Activated CD8-positive, alpha-beta T cell treated with anti-CD3 and anti-CD28 coated beads for 36 hours (primary cell): Measurements from ENCODE around the gene PSMB10. TPM values are rescaled to one million over a fixed set of nuclear protein-coding genes. Genes with fewer than 3 reads are reported as not detected.

Experiments
- ATAC-seq: fragments of 200-7000 bp; cut with Tn5 transposase; one replicate; pipeline ENCODE4 v1.10.0; 2021; ENCODE audit warnings: mild to moderate bottlenecking, moderate library complexity
- CTCF ChIA-PET: fragments of 350-600 bp; sonication (Branson Sonifier 250); formaldehyde crosslinking; loops from one replicate; lab custom pipeline; 2021; ENCODE audit warnings: antibody characterized with exemption; lab: Charles Lee
- POLR2A ChIA-PET: fragments of 350-600 bp; sonication (Branson Sonifier 250); formaldehyde crosslinking; loops from one replicate; lab custom pipeline; 2021; ENCODE audit warnings: antibody characterized with exemption; lab: Charles Lee
- DNase-seq: peaks from one replicate; pipeline ENCODE4 v3.0.0-alpha.2; 2020
- H3K27ac Mint-ChIP-seq: one replicate; pipeline ENCODE4 v1.8.0; 2021; ENCODE audit warnings: mild to moderate bottlenecking, mixed read lengths
- H3K27me3 Mint-ChIP-seq: one replicate; pipeline ENCODE4 v1.8.0; 2021; ENCODE audit warnings: mixed read lengths
- H3K36me3 Mint-ChIP-seq: one replicate; pipeline ENCODE4 v1.8.0; 2021; ENCODE audit warnings: low read depth, mixed read lengths
- H3K4me1 Mint-ChIP-seq: one replicate; pipeline ENCODE4 v1.8.0; 2021; ENCODE audit warnings: low read depth, mixed read lengths
- H3K4me3 Mint-ChIP-seq: one replicate; pipeline ENCODE4 v1.8.0; 2021; ENCODE audit warnings: mild to moderate bottlenecking, moderate library complexity, mixed read lengths
- H3K9me3 Mint-ChIP-seq: one replicate; pipeline ENCODE4 v1.8.0; 2021; ENCODE audit warnings: mixed read lengths
- CTCF ChIP-seq: fragments of 200-600 bp; IDR thresholded peaks from one replicate; pipeline ENCODE4 v1.8.0; 2022; ENCODE audit warnings: antibody characterized with exemption, mild to moderate bottlenecking
- intact Hi-C: fragments of 100-400 bp; cut with micrococcal nuclease; formaldehyde crosslinking; loops from one replicate; pipeline ENCODE4 v1.10.0; 2022
- total RNA-seq, 2 experiments: library from RNA; stranded (reverse); gene quantifications; one replicate each; pipeline ENCODE4 v1.2.3, GENCODE V29; 2021

The PSMB10 gene
- total RNA-seq, 2 experiments from 2014 or later = 205 to 206 TPM

- Mint-ChIP-seq H3K27me3 (no peaks in the 10 kb centered on the region), H3K9me3 (no peaks in the 10 kb centered on the region), H3K27ac (peak overlapping the region; percentile 95), H3K36me3 (no peaks in the 10 kb centered on the region), H3K4me1 (peaks cover 26% of the 10 kb centered on the region), H3K4me3 (peak overlapping the region; percentile 97)
- no peak for TF ChIP-seq CTCF
- ATAC-seq (no peak), DNase-seq (peak; percentile 29)
- CTCF ChIA-PET = interaction anchor here (0.9 to 4.9 kb wide), 8 partner anchors 10 to 373 kb away, joined by 3 to 30 read pairs (median 6); partner anchors contain the start of genes CTRL, NRN1L and PSMB10
- POLR2A ChIA-PET = interaction anchor here (0.5 to 2.1 kb wide), 11 partner anchors 19 to 331 kb away, joined by 3 to 8 read pairs (median 3); partner anchors contain the start of genes EDC4 and PSMB10
- intact Hi-C loops = no loop called here
Measured at GRCh38 chr16:67893743-67894399, 42.8 kb downstream of the PSMB10 start.

GRCh38 chr16:67892899-67893742 is 43.5 kb downstream of the PSMB10 start, which contains the start of gene PSKH1:
TSS of gene PSKH1 (plus strand) at chr16:67893254. CDS start at chr16:67908750, 15,496 bp downstream.
- no peak for TF ChIP-seq CTCF
- CTCF ChIA-PET = interaction anchor here (0.6 to 4.9 kb wide), 11 partner anchors 9 to 372 kb away, joined by 3 to 30 read pairs (median 5); partner anchors contain the start of genes CTRL, NRN1L and PSMB10

GRCh38 chr16:67892375-67892774 is 44.3 kb downstream of the PSMB10 start:
- TF ChIP-seq CTCF = no peak
- POLR2A ChIA-PET = interaction anchor here (0.7 to 2.1 kb wide), 7 partner anchors 8 to 48 kb away, joined by 3 to 8 read pairs (median 5); partner anchors contain the start of genes CTRL, NRN1L and PSMB10
- peaks cover 24% of the 10 kb centered on the region for H3K4me1 Mint-ChIP-seq
- H3K4me3 Mint-ChIP-seq = peak overlapping the region; percentile 79
- no peaks in the 10 kb centered on the region for H3K9me3 Mint-ChIP-seq
- CTCF ChIA-PET = interaction anchor here (0.6 to 4.9 kb wide), 9 partner anchors 9 to 149 kb away, joined by 3 to 30 read pairs (median 5); partner anchors contain the start of genes CTRL, NRN1L and PSMB10
- no peak for DNase-seq
- H3K36me3 Mint-ChIP-seq = no peaks in the 10 kb centered on the region
- no peaks in the 10 kb centered on the region for H3K27me3 Mint-ChIP-seq
- ATAC-seq = no peak
- intact Hi-C loops = no loop called here
- peak overlapping the region; percentile 80 for H3K27ac Mint-ChIP-seq

More at GRCh38 chr16:67892899-67893742, 43.5 kb downstream of the PSMB10 start, which contains the start of gene PSKH1:
- POLR2A ChIA-PET = interaction anchor here (0.5 to 2.1 kb wide), 12 partner anchors 9 to 112 kb away, joined by 3 to 8 read pairs (median 4); partner anchors contain the start of genes CTRL, EDC4, NRN1L and PSMB10
- peak; percentile 97 for DNase-seq
- H3K9me3 Mint-ChIP-seq = no peaks in the 10 kb centered on the region
- intact Hi-C loops = no loop called here
- ATAC-seq = peak; percentile 100
- peak within 1 kb of the TSS; percentile 95 for H3K27ac Mint-ChIP-seq
- no peaks in the 10 kb centered on the region for H3K36me3 Mint-ChIP-seq
- H3K4me3 Mint-ChIP-seq = peak within 1 kb of the TSS; percentile 97
- H3K27me3 Mint-ChIP-seq = no peaks in the 10 kb centered on the region
- peaks cover 26% of the 10 kb centered on the region for H3K4me1 Mint-ChIP-seq

GRCh38 chr16:67888331-67888730 is 48.3 kb downstream of the PSMB10 start:
- CTCF ChIA-PET = interaction anchor here (1.3 to 1.6 kb wide), 3 partner anchors 40 to 153 kb away, joined by 4 to 5 read pairs (median 4); no protein-coding TSS in a partner anchor
- no peaks in the 10 kb centered on the region for H3K9me3 Mint-ChIP-seq
- intact Hi-C loops = no loop called here
- no peak overlapping the region for H3K4me3 Mint-ChIP-seq
- DNase-seq (no peak), ATAC-seq (no peak)
- POLR2A ChIA-PET = interaction anchor here (0.5 to 1.2 kb wide), 6 partner anchors 9 to 48 kb away, joined by 3 to 4 read pairs (median 4); partner anchors contain the start of genes CTRL and PSMB10
- H3K27ac Mint-ChIP-seq = no peak overlapping the region
- peaks cover 7% of the 10 kb centered on the region for H3K4me1 Mint-ChIP-seq
- H3K27me3 Mint-ChIP-seq = no peaks in the 10 kb centered on the region
- no peak for TF ChIP-seq CTCF
- H3K36me3 Mint-ChIP-seq = peaks cover 4% of the 10 kb centered on the region
